Effector memory CD4-positive, alpha-beta T cell (primary cell): ENCODE measurements around the gene MRPL17.
"Not testable (repeated sequence)": the region's sequence is repeated elsewhere in the genome, so short reads cannot be mapped to it uniquely, and the experiment has no call there.

ENCODE experiments used
- DNase-seq, 3 donors: peaks; one replicate each; pipeline ENCODE4 v3.0.0-alpha.2; 2020
- H3K27ac ChIP-seq: 2 replicates; pipeline ENCODE4 v1.7.0; 2013; ENCODE audit warnings: mild to moderate bottlenecking, low read length, moderate library complexity; ENCODE audit not compliant: insufficient read depth, poor library complexity, severe bottlenecking
- H3K27me3 ChIP-seq: replicated peaks from 2 replicates; pipeline ENCODE4 v1.7.0; 2013; ENCODE audit warnings: mild to moderate bottlenecking, low read length; ENCODE audit not compliant: insufficient read depth, control insufficient read depth, poor library complexity, severe bottlenecking
- H3K36me3 ChIP-seq: 2 replicates; pipeline ENCODE4 v1.7.0; 2013; ENCODE audit warnings: mild to moderate bottlenecking, low read length, moderate library complexity; ENCODE audit not compliant: control insufficient read depth, insufficient read depth
- H3K4me1 ChIP-seq: 2 replicates; pipeline ENCODE4 v1.7.0; 2013; ENCODE audit warnings: low read length, mild to moderate bottlenecking; ENCODE audit not compliant: control insufficient read depth, insufficient read depth, poor library complexity, severe bottlenecking
- H3K4me3 ChIP-seq: 2 replicates; pipeline ENCODE4 v1.7.0; 2013; ENCODE audit warnings: low read length, low read depth, mild to moderate bottlenecking; ENCODE audit not compliant: insufficient read depth, poor library complexity, severe bottlenecking
- H3K9me3 ChIP-seq: 2 replicates; pipeline ENCODE4 v1.7.0; 2013; ENCODE audit warnings: mild to moderate bottlenecking, low read length, moderate library complexity; ENCODE audit not compliant: control insufficient read depth

Gene MRPL17

DNA sequence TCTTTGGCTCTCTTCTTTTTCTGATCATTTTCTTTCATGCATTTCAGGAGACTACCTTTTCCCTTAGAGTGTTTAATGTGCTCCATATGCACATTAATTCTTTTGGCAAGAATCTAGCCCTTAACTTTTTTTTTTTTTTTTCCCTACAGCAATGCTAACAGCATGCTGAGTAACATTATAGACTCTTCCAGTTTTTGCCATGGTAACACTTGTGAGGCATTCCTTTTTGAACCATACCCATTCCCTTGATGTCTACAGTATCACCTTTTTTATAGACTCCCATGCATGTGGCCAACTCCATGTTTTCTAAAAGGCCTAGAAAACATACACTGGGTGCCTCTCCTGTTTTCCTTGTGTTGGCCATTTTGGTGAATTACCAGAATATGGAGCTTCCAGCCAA, 2.9 kb upstream of the MRPL17 start:
- Histone ChIP-seq H3K27me3 (no peaks in the 10 kb centered on the region), H3K4me3 (no peak overlapping the region), H3K36me3 (no peaks in the 10 kb centered on the region), H3K27ac (no peak overlapping the region), H3K9me3 (no peaks in the 10 kb centered on the region), H3K4me1 (peaks cover 16% of the 10 kb centered on the region)
- no peak for DNase-seq

DNA sequence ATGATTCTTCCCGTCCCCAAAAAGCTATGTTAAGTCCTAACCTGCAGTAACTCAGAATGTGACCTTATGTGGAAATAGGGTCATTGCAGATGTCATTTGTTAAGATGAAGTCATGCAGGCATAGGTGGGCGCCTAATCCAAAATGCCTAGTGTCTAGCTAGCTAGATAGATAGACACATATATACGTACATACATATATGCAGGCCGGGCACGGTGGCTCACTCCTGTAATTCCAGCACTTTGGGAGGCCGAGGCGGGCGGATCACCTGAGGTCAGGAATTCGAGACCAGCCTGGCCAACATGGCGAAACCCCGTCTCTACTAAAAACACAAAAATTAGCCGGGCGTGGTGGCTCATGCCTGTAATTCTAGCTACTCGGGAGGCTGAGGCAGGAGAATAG, 928 bp upstream of the MRPL17 start:
- DNase-seq: not testable (repeated sequence)

DNA sequence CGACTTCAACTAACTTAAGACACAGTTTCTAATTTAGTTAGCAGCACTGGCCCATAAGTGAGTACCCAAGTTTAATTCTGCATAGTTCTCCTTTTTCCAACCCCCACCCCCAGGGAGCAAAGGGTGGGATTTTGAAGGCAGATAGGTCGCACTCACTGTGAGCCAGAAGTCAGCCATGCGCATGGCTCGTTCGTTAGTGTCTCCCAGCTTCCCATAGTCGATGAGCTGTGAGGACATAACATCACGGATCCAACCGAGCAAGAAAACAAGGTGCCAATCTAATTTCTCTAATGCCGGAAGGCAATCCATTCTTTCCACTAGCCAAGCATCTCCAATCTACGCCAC, 577 bp downstream of the MRPL17 start:
- Histone ChIP-seq H3K27me3 (no peaks in the 10 kb centered on the region), H3K27ac (peak overlapping the region; percentile 61), H3K4me3 (peak overlapping the region; percentile 86), H3K4me1 (peaks cover 17% of the 10 kb centered on the region), H3K36me3 (no peaks in the 10 kb centered on the region), H3K9me3 (no peaks in the 10 kb centered on the region)
- no peak for DNase-seq

More for the DNA sequence above, 928 bp upstream of the MRPL17 start:
- Histone ChIP-seq H3K27ac (peak overlapping the region; percentile 81), H3K4me3 (peak overlapping the region; percentile 49), H3K4me1 (peaks cover 17% of the 10 kb centered on the region)
- H3K36me3 ChIP-seq, H3K9me3 ChIP-seq, H3K27me3 ChIP-seq: not testable (repeated sequence)

DNA sequence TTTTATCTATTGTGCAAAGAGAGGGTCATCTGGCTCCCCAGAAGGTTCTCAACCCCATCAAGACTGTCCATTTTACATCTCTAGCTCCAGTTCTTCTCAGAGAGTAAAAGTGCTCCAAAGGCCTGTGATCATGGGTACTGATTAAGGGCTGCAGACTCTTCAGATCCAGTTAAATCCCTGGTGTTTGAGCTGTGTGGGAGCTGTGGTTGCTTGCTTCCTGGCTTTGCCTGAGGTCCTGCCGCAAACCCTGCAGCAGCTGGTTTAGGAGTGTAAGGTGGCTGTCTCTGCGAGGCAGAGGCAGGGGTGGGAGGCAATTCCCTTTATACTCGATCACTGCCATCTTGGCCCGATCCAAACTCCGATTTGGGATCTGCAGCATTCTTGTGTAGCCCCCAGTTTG, 1.2 kb downstream of the MRPL17 start:
- no peaks in the 10 kb centered on the region for H3K27me3 ChIP-seq
- H3K4me1 ChIP-seq: peaks cover 17% of the 10 kb centered on the region
- no peaks in the 10 kb centered on the region for H3K9me3 ChIP-seq
- H3K4me3 ChIP-seq: peak overlapping the region; percentile 86
- DNase-seq: no peak
- H3K36me3 ChIP-seq: no peaks in the 10 kb centered on the region
- H3K27ac ChIP-seq: no peak overlapping the region

DNA sequence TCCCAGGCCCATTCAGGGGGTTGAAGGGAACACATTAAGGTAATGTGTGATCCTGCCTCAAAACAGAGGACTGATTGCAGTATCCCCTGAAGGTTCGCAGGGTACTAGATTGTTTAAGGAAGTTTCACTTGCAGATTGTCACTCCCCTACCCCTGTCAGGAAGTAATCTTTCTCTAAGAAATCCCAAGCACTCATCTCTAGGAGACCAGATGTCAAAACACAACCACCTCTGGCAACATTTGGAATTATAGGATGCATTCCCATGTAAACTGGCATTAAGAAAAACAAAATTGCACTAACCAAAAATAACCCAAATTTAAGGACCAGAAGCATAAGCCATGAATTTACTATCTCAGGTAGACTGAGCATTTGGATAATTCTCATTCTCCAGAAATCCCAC, 1.6 kb downstream of the MRPL17 start:
- Histone ChIP-seq H3K4me1 (peaks cover 17% of the 10 kb centered on the region), H3K4me3 (no peak overlapping the region), H3K27ac (peak overlapping the region; percentile 12), H3K9me3 (no peaks in the 10 kb centered on the region), H3K27me3 (no peaks in the 10 kb centered on the region), H3K36me3 (no peaks in the 10 kb centered on the region)
- DNase-seq: no peak

DNA sequence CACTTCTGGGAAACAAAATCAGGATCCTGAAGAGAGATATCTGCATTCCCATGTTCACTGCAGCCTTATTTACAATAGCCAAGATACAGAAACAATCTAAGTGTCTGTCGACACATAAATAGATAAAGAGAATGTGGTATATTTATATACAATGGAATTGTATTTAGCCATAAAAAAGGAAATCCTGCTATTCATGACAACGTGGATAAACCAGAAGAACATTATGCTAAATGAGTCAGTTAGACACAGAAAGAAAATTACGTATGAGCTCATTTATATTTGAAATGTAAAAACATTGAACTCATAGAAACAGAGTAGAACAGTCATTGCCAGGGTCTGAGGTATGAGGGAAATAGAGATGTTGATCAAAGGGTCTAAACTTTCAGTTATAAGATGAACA, 6.1 kb downstream of the MRPL17 start:
- no peaks in the 10 kb centered on the region for H3K9me3 ChIP-seq
- no peak overlapping the region for H3K27ac ChIP-seq
- H3K27me3 ChIP-seq: no peaks in the 10 kb centered on the region
- no peaks in the 10 kb centered on the region for H3K36me3 ChIP-seq
- no peak overlapping the region for H3K4me3 ChIP-seq
- DNase-seq: no peak
- peaks cover 38% of the 10 kb centered on the region for H3K4me1 ChIP-seq

DNA sequence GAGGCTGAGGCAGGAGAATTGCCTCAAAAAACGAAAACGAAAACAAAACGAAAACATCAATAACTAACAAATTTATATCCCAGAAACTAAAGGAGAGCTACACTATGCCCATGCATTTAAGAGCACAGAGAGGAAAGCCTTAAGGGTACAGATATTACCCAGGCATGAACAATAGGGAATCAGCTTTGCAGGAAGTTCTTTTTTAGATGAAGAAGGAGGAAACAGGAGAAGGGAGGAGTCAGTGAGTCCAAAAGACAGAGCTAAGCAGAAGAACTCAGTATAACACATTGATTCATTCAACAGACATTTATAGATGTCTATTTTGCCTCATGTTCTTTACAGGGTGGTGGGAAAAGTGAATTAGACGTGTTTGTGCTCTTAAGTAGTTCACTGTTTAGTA, 8.3 kb downstream of the MRPL17 start:
- no peak for DNase-seq
- H3K27ac ChIP-seq: no peak overlapping the region
- no peak overlapping the region for H3K4me3 ChIP-seq
- H3K9me3 ChIP-seq: no peaks in the 10 kb centered on the region
- H3K27me3 ChIP-seq: no peaks in the 10 kb centered on the region
- H3K36me3 ChIP-seq: no peaks in the 10 kb centered on the region
- H3K4me1 ChIP-seq: peaks cover 45% of the 10 kb centered on the region

DNA sequence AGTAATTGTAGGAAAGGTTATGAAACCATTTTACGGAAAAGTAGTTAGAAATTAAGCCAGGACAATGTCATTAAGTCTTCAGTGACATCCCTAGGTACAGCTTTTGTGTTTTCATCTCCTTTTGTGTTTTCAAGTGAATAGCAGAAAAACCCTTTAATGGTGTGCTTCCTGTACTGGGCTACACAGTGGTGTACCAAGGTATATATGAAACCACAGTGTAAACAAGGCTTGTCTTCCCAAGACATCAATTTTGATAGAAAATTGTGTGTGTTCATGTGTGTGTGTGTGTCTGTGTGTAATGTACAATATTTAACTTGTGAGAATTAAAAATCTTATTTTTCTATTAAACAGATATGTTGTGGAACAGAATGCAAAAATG, 8.9 kb downstream of the MRPL17 start:
- DNase-seq: no peak
- Histone ChIP-seq H3K4me1 (peaks cover 45% of the 10 kb centered on the region), H3K27me3 (no peaks in the 10 kb centered on the region), H3K9me3 (no peaks in the 10 kb centered on the region), H3K36me3 (no peaks in the 10 kb centered on the region), H3K27ac (no peak overlapping the region), H3K4me3 (no peak overlapping the region)

DNA sequence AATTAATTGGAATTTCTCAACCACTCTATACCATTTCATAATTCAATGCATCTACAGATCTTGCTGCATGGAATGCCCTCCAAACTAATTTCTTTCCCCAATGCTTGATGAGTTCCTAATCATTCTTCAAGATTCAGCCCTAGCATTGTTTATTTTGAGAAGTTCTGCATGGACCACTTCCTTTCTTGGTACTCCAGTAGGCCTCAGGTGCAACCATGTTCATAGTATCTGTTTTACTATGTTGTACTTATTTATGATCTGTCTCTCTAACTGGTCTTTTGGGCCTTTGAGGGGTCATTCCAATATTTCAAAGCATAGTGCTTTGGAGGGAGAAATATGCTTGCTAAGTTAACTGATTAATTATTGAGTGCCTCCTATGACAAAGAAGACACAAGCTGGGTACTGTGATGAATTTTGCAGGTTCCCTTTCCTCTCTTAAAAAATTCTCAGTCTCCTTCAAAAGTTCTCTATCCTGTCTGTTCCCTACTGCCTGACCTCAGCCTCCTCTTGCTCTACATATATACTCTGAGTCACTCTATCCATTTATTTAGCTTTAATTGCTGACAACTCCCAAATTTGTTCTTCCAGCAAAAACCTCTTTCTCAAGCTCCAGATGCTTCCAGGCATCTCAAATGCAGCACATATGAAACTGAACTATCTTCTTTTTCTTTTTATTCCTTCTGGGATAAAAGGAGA, 9.5 kb downstream of the MRPL17 start:
- H3K4me1 ChIP-seq: peaks cover 45% of the 10 kb centered on the region
- H3K27ac ChIP-seq: no peak overlapping the region
- no peaks in the 10 kb centered on the region for H3K36me3 ChIP-seq
- H3K4me3 ChIP-seq: no peak overlapping the region
- no peaks in the 10 kb centered on the region for H3K27me3 ChIP-seq
- no peaks in the 10 kb centered on the region for H3K9me3 ChIP-seq
- no peak for DNase-seq

DNA sequence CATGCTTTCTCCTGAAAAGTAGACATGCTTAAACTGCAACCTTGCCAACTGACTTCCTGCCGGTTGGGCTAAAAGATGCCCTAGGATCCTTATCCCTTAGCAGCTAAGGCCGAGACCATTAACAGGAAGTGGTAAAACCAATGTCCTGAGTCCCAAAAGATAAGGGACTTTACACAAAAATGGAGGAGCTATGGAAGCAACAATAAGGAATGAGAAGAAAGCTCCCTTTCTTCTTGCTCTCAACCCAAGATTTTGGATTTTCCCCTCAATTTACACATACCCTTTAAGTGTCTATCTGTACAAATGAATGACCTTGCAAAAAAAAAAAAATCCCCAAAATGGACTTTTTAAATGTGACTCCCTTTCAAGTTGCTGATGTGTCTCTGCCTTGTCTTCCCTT, 11.1 kb downstream of the MRPL17 start:
- DNase-seq: no peak
- Histone ChIP-seq H3K27me3 (no peaks in the 10 kb centered on the region), H3K27ac (no peak overlapping the region), H3K4me3 (no peak overlapping the region), H3K36me3 (no peaks in the 10 kb centered on the region), H3K9me3 (no peaks in the 10 kb centered on the region), H3K4me1 (peaks cover 52% of the 10 kb centered on the region)
